ENCODE data around the gene PRDM12.

The PRDM12 gene

DNA sequence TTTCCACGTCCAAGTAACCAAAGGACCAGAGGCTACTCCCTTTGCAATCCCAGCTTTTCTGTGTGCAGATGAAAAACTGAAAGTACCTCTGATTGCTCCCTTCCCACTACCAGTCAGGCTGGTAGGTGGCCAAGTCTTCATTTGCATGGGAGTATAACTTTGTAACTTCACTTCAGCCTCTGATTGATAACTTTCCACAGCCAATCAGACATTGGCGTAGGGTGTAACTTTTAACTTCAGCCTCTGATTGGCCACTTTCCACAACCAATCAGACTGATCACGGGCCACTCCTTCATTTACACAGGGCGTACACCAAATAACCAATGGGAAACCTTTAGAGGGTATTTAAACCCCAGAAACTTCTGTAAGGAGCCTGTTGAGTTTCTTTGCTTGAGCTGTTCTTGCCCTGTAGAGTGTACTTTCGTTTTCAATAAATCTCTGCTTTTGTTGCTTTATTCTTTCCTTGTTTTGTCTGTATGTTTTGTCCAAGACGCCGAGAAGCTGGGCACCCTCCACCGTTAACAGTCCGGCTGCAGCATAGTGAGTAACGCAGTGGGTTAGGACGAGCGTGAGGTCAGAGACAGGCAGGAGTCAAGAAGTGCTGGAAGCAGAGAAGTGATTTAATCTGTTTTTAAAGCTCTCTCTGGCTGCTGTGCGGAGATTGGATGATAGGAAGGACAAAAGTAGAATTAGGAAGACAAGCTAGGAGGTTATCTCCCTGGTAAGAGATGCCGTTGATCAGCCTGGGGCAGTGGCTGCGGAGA lies 25.7 kb downstream of the PRDM12 start:
- DNase-seq (ENCODE audit: low read depth, low spot score): no peak

GRCh38 chr9:130692321-130692720 lies 27.9 kb downstream of the PRDM12 start:
- DNase-seq (ENCODE audit: low read depth, low spot score): no peak

GRCh38 chr9:130693101-130693425 lies 28.7 kb downstream of the PRDM12 start:
- no peak for DNase-seq (ENCODE audit: low read depth, low spot score)

DNA sequence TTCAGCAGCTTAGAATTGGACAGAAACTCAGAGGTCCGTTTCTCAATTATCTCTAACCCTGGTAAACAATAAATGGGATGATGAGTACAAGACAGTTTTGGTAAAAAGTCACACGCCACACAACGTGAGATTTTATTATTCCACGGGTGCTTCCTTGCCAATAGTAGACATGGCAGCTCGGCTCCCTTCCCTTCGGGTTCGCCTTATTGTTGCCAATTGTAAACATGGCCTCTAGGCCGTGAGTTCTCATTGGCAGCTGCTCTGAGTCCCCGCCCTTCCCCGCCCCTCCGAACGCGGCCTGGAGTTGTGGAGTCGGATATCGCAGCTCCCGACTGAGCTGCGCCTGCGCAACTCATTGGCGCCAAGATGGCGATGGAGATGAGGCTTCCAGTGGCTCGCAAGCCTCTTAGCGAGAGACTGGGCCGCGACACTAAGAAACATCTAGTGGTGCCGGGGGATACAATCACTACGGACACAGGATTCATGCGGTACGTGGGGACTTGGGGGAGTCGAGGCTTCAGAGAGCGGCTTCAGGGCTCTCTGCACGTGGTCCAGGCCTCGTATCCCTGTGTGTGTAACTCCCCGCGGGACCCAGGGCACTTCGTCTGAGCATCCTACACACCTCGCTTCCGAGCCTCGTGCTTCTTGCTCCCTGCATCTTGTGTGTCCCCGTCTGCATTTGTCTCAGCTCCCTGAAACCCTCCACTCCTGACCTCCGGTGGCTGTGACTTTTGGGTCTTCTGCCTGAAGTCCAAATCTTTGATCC lies 29.2 kb downstream of the PRDM12 start, which contains the start of gene EXOSC2:
Gene EXOSC2 (plus strand): TSS at position 355 of the 766 bp plus-strand sequence. CDS start 12 bp downstream, at position 367.
- DNase-seq (ENCODE audit: low read depth, low spot score): peak; percentile 96

DNA sequence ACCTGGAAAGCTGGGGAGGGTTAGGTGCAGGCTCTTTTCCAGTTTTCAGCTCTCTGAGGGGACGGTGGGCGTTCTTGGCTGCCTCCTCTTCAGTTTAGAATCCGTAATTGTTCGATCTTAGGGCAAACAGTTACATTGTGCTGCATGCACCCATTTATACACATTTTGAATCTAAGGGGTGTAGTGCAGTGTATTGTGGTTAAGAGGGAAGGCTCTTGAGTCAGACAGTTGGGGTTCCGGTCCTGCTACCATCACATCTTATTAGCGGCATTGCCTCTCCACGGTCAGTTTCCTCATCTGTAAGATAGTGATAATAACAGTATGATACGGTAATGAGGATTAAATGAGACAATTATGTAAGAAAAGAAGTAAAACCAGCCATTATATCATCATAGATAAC lies 29.8 kb downstream of the PRDM12 start:
- DNase-seq (ENCODE audit: low read depth, low spot score): no peak

- DNase-seq (ENCODE audit: low read depth, low spot score): no peak
Observed at GRCh38 chr9:130696139-130696650, 31.8 kb downstream of the PRDM12 start.

DNA sequence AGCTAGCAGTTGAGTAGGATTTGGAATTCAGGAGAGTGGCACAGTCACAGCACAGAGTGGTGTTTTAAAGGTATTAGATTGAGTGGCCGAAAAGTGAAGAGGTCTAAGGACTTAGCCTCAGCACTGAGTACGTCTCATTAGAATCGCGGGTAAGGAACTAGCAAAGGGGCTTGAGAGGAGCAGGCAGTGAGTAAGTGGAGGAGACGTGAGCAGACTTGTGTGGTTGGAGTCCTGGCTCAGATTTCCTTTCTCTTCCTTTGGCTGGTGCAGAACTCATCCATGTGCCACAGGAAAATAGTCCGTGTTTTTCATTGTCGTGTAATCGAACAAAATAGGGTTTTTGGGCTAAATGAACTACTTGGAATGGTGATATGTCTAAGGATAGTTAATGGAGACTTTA lies 32.6 kb downstream of the PRDM12 start:
- no peak for DNase-seq (ENCODE audit: low read depth, low spot score)

DNA sequence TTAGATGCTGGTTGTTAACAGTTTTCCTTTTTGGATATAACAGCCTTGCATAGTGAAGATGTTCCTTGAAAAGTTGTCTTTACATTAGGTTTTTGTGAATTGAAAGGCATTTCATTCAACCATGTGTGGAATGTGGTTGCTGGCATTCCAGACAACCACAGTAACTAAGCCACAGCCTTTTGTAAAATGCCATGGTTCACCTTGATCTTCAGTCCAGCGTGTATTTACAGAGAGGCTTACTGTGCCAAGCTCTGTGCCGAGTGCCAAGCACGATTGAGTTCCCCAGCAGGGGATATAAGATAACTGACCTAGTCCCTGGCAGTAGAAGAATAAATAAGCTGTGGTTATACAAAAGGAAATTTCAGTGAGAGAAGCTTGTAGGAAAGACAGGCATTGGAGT lies 34.1 kb downstream of the PRDM12 start:
- no peak for DNase-seq (ENCODE audit: low read depth, low spot score)

DNA sequence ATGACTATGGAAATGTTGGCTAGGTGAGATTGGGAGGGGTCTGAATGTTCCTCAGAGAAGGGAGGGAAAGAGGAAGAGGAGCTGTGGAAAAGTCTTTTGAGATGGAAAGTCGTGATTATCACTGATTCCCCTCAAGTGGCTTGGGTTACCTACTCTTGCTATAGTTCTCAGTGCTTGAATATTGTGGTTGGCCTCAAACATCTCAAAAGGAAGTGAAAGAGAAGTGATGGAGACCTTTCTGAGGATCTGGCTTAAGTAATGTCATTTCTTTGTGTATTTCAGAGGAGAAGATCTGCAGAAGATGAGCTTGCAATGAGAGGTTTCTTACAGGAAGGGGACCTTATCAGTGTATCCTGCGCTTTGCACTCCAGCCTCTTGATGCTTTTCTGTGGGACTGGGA lies 34.7 kb downstream of the PRDM12 start:
- DNase-seq (ENCODE audit: low read depth, low spot score): no peak

DNA sequence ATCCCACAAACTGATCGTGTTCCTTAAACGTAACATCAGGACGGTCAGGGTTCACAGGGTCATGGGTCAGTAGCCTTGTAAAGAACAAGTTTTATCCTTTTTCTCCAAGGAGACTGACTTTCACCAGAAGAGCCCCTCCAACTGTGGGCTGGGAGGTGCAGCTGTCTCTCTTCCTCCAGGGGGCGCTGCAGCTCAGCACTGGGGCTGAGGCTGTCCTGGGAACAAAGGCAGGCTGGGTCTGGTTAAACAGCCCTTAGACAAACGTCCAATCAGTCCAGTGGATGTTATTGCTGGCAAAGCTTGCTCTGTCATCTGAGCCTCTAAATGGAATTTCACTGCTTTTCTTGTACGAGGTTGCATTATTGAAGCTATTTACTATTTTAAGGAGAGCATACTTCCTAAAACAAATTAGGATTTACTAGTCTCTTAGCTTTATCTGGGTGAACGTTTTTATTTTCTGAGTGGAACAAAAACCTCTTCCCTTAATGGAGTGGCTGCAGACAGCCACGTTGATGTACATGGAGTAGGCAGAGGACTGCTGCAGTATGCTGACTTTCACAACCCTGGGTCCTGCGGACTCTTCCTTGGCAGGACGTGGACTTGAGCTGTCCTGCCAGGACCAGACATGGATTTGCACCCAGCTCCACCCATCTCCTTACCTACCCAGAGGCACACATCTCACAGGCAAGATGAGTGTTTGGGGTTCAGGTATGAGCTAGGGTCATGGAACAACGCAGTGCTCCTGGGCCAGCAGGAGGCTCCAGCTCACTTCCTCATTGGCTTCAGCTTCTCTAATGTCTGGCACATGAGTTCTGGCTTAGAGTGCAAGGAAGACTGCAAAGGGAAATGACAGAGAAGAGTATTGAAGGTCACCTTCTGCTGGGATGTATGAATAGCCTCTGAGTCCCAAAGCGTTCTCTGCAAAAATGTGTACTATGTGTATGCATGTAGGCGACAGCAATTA lies 36.9 kb downstream of the PRDM12 start:
- peak; percentile 55 for DNase-seq (ENCODE audit: low read depth, low spot score)

GRCh38 chr9:130703501-130703900 lies 39.1 kb downstream of the PRDM12 start:
- no peak for DNase-seq (ENCODE audit: low read depth, low spot score)

GRCh38 chr9:130707225-130707976 lies 43.0 kb downstream of the PRDM12 start:
- peak; percentile 65 for DNase-seq (ENCODE audit: low read depth, low spot score)

DNA sequence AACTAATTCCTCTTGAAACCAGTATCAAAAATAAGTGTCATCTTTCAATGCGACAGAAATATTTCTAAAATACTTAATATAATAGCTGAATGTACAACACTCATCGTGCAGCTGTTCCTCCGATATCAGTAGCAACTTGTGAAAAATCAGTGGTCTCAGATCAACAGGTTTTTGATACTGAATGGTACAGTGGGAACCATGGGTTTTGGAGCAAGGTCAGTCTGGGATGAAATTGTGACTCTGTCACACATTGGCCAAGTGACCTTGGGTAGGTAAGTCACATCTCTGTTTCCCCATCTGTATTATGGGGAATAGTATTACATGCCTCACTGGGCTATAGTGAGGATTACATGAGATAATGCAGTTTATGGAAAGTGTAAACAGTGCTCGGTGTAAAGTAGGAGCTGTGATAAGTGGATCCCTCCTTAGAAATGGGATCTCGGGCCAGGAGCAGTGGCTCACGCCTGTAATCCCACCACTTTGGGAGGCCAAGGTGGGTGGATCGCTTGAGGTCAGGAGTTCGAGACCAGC lies 46.5 kb downstream of the PRDM12 start:
- DNase-seq (ENCODE audit: low read depth, low spot score): no peak

DNA sequence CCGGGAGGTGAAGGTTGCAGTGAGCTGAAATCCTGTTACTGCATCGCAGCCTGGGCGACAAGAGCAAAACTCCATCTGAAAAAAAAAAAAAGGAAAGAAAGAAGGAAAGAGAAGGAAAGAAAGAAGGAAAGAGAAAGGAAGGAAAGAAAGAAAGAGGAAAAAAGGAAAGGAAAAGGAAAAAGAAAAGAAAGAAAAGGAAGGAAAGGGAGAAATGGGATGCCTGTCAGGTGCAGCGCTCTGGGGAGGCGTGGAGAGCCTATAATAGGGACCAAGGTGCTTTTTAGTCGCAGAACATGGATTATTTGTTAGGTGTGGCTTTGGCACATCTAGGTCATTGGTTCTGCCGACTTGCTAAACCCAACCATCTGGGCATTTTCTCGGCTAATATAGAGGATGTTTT lies 47.1 kb downstream of the PRDM12 start:
- DNase-seq (ENCODE audit: low read depth, low spot score): no peak

- peak; percentile 92 for DNase-seq (ENCODE audit: low read depth, low spot score)
Observed at GRCh38 chr9:130712564-130713285, 48.3 kb downstream of the PRDM12 start.

DNA sequence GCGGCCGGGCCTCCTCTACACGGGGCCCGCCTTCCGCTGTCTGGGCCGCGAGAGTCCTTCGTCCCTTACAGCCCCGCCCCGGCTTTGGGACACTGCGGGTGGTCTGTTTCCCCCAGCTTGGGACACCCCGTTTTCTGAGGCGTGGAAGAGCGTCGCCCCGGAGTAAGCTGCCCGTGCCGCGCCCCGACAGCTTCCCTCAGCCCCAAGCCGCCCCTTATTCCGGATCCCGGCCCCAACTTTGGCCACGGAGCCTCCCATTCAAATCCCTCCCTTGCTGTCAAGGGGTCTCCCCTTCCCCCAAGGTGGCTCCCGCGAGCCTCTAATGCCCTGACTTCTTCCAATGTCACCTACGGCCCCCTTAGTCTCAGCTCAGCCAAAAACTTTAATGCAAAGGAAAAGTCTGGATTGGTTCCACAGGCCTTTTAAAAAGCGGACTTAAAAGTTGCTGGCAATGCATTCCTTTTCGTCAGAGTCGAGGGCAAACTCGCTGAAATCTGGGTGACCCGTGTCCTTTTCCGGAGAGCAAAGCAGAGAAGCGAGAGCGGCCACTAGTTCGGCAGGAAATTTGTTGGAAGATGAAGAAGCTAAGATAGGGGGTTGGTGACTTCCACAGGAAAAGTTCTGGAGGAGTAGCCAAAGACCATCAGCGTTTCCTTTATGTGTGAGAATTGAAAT lies 49.0 kb downstream of the PRDM12 start:
- no peak for DNase-seq (ENCODE audit: low read depth, low spot score)

GRCh38 chr9:130714586-130715110 lies 50.3 kb downstream of the PRDM12 start:
- DNase-seq (ENCODE audit: low read depth, low spot score): no peak

DNA sequence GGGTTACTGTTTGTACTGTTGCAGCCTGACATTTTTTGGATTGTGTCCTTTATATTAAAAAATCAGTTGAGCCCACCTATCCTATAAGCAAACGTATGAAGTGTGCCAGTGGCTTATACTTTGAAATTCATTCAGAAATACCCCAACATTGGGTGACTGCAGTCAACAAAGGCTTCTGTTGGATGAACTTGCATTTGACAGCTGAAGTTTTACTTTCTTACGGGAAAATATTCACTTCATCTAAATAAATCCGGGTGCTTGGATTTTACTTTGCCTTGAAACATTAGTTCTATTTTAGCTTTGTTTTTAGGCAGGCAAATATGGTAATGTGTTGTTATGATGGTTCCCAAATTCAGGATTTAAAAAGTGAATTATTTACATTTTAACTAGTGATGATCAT lies 50.9 kb downstream of the PRDM12 start:
- no peak for DNase-seq (ENCODE audit: low read depth, low spot score)

- no peak for DNase-seq (ENCODE audit: low read depth, low spot score)
Observed at GRCh38 chr9:130718562-130718961, 54.2 kb downstream of the PRDM12 start.

Measured in activated CD4-positive, CD25-positive, alpha-beta regulatory T cell treated with anti-CD3 and anti-CD28 coated beads, Interleukin-2, amount 50 U/mL, for 16 hours (primary cell).